Daoy (cell line): ENCODE measurements around the gene TAB2. TPM values are rescaled to one million over a fixed set of nuclear protein-coding genes. Genes with fewer than 3 reads are reported as not detected.

Experiments used
- DNase-seq: peaks from one replicate; pipeline ENCODE4 v3.0.0-alpha.2; 2015; ENCODE audit warnings: low read depth
- total RNA-seq: library from RNA; depleted of rRNA; stranded (reverse); fragments of >200 nt; shearing (Covaris generic); gene quantifications from 2 replicates; pipeline ENCODE4 v1.2.3, GENCODE V29; 2014

TAB2 gene
- total RNA-seq, 1 experiment from 2014 or later: 31.5 TPM

GRCh38 chr6:149414821-149415220, 97.3 kb downstream of the TAB2 start:
- no peak for DNase-seq

DNA sequence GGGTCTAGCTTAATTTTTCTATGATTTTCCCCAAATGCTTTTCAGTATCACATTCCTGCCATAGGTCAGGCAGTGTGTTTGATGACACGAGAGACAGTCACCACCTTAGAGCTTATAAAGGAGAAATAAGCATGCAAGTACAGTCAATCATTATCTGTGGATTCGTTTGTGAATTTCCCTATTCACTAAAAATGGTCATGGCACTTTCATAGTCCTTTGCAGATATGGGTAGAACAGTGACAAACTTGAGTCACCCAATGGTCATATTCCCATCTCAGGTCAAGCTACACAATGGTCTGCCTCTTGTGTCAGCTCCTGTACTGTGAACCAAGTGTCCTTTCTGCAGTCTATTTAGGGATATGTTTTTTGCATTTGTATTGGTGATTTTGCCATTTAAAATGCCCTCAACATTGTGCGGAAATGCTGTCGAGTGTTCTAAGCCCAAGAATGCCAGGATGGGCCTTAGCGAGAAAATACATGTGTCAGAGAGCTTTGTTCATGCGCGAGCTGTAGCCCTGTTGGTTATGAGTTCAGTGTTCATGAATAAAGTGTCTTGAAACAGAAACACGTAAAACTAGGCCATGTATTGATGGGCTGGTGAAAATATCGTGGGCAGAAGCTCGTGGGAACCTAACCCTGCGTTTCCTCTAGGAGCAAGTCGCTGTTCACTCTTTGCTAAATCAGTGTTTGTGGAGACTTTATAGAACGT, 102.3 kb downstream of the TAB2 start:
- no peak for DNase-seq

DNA sequence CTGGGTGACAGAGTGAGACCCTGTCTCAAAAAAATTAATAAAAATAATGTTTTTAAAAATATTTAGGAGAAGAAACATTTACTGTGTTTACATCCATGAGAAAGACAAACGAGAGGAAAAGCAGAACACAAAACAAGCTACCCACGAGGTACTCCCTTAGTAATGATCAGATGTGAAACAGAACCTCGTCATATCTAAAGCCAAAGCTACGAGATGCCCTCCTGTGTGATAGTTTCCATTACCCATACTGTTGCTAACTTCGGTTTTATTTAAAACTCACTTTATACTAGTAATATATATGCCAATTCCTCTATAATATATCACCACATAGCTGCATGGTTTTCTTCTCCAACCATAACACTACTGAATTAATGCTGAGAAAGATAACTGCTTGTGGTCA, 103.6 kb downstream of the TAB2 start:
- no peak for DNase-seq

DNA sequence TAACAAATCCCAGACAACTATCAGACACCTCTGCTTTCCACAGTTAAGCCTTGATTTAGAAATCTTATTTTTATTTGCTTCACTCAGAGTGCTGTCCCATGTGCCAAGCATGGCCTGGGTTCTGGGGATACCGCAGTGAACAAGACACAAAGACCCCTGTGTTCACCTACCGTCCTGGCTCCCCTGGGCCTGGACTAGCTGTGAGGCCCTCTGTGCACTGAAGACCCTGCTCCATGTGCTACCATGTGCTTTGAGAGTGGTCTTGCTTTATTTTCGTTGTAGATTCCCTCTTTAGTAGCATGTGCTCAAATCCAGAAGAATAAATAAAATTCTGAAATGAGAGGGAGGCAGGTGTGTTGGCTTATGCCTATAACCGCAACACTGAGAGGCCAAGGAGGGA, 105.1 kb downstream of the TAB2 start:
- no peak for DNase-seq

GRCh38 chr6:149423964-149424440, 106.5 kb downstream of the TAB2 start:
- DNase-seq: no peak

DNA sequence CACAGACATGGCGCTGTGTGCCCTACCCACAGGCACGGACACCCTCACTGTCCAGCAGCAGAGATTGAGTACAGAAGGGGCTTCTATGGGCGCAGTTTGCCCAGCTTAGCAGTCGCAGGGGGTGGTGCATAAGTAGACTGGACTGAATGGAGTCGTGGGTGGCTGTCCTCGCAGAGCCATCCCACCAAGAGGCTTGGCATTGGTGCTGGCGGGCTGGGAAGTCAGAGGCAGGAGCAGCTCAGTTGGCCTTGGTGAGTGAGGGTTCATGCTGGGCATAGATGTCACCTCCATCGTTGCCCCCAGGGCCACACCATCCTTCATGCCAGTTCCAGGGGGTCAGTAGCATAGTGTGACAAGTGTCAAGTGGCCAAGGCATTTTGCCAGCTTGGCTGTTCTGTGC, 107.7 kb downstream of the TAB2 start:
- DNase-seq: no peak

GRCh38 chr6:149425754-149426153, 108.2 kb downstream of the TAB2 start:
- no peak for DNase-seq

- DNase-seq: no peak
These were observed 111.1 kb downstream of the TAB2 start for GRCh38 chr6:149428606-149429005.

- DNase-seq: no peak
These were observed 112.2 kb downstream of the TAB2 start for GRCh38 chr6:149429427-149430360.

DNA sequence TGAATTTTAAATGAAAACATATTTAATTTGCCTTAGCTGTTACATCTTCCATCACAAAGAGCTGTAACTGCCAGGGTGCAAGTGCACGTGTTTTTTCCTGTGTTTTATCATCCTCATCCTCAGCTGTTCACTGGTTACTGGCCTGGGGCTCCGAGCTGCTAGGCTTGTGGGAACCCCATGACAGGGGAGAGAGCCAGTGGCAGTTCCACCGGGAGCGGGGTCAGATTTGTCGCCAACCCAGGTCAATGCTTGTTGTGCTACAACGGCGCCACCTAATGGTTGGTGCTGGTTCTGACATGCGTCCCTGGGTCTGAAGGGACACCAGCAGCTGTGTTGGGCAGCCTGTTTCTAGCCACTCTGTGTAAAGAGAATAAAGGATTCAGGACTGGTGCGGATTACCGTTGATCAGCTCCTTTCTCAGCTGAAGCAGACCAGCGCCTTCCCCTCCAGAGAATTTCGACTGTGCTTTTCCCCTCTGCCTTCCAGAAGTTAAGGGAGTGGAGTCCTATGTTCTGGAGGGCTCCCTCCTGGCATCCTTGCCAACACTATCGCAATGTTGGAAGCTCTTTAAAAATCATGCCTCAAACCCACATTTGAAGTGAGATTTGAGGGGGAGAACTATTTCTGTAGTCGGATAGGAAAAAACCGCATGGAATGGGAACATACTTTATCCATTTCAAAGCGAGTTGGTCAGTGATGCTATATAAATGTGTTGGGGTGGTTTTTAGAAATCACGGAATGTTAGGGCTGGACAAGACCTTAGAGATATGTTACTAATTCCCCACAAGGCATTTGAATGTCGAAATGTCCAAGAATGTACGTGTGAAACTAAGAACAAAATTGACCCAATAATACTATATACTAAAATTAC, 114.6 kb downstream of the TAB2 start:
- DNase-seq: peak; percentile 92

- DNase-seq: no peak
These were observed 115.9 kb downstream of the TAB2 start for GRCh38 chr6:149433405-149433804.

GRCh38 chr6:149433881-149434280, 116.4 kb downstream of the TAB2 start:
- no peak for DNase-seq

DNA sequence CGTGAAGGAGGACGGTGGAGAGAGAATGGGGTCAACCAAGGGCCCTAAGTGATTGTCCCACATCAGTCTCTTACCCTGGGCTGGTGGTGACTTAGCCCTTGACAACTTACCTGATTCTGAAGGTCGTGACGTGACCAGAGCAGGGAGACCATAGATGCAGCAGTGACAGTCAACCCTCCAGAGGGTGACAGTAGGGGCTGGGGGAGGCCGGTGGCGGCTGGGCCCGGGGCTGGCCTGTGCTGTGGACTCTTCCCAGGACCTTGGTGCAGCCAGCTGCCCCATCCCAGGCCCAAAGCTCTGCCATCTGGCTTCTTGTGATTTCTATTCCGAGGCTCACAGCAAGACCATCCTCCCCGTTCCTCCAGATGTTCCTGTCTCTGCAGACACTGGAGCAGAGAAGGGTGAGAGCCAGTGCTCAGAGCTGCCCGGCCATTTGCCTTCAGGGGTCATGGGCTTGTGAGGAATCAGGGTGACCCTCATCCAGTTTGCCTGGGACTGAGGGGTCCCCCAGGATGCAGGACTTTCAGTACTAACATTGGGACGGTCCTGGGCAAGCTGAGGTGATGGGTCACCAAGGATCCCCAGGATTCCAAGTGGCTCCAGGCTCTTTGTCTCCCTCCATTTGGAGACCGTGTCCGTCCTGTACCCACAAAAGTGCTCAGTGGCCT, 118.5 kb downstream of the TAB2 start:
- DNase-seq: no peak

DNA sequence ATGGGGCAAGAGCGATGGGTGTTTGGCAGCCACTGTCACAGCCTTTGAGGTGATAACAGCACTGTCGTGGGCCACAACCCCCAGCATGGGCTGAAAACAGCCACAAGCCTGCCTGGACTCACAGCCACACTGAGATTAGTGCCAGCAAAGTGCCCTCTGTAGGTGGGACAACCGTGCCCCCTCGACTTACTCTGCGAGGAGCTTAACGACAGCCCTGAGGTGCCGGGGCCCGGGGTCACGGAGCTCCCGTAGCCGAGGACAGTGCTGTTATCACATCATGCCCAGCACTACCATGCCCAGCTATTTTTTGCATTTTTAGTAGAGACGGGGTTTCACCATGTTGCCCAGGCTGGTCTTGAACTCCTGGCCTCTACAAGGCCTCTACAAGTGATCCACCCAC, 119.1 kb downstream of the TAB2 start:
- DNase-seq: no peak

DNA sequence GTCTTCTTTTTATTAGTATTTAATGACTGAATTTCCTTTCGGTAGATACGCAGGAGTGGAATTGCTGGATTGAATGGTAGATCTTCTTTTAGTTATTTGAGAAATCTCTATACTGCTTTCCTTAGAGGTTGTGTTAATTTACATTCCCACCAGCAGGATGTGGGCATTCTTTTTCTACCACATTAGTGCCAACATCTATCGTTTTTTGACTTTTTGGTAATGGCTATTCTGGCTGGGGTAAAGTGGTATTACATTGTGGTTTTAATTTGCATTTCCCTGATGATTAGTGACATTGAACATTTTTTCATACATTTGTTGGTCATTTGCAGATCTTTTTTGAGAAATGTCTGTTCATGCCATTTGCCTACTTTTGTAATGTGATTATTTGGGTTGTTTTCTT, 119.7 kb downstream of the TAB2 start:
- DNase-seq: no peak

GRCh38 chr6:149438855-149439254, 121.3 kb downstream of the TAB2 start:
- no peak for DNase-seq

- DNase-seq: no peak
These were observed 122.1 kb downstream of the TAB2 start for GRCh38 chr6:149439626-149440025.

DNA sequence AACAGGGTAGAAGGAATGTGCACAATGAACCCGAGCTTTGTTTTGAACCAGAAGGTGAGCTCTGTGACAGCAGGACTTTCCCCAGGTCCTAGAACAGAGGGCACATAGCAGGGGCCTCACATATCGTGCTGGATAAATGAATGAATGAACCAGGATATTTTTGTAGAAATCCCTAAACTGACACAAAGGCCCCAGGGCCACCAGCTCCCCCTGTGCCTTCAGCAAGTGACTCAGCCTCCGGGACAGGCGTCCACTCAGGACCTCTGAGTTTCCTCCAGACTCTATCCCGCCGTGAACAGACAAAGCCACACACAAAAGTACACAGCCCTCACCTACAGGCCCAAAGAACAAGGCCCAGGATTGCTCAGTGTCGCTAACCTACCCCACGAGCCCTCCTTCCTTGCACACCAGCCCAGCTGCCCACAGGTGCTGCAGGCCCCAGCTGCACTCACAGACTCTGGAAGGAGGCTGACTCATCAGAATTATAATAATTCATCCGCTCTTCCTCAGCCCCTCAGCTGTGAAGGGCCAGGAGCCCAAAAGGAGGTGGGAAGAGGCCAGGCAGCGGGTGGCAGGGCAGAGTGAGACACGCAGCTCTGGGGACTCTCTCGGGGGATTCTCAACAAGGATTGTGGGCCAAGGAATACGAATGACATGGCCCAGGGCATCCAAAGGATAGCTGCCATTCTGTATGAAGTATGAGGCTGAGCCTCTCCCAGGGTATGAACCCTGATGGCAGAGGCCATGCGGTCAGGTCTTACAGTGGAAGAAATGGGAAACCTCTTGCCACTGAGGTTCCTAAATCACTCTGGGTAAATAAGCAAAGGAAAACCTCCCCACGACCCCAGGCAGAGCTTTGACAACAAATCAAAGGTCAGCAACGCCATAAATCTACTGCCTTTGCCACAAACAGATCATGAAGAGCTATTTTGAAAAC, 123.5 kb downstream of the TAB2 start:
- DNase-seq: peak; percentile 55

DNA sequence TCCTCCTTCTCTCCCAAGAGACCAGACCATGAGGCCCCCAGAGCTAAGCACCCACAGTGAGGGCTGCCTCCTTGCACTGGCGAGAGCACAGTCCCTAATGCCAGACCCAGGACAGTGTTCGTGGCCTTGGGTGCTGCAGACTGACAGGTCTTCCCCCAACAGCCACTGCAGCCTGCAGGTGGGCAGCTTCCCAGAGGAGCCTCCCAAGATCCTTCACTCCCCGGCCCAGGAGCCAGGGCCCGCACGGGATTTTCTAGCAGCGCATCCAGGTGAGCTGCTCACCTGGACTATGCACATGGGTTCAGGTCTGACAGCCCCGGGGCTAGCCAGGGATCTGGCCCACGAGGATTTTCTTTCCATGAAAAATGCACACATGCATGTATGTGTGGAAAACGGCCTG, 124.2 kb downstream of the TAB2 start:
- DNase-seq: no peak
